HG03066 (cell line): ENCODE data around the gene MROH2A.

ENCODE experiments used
- ATAC-seq: cut with Tn5 transposase; IDR thresholded peaks from one replicate; pipeline ENCODE4 v1.9.1; 2021; ENCODE audit warnings: low read depth; ENCODE audit not compliant: unreplicated experiment

MROH2A gene

GRCh38 chr2:233816771-233817170, 38.6 kb downstream of the MROH2A start:
- ATAC-seq, result no peak

GRCh38 chr2:233817361-233817911, 39.3 kb downstream of the MROH2A start:
- ATAC-seq, result no peak

DNA sequence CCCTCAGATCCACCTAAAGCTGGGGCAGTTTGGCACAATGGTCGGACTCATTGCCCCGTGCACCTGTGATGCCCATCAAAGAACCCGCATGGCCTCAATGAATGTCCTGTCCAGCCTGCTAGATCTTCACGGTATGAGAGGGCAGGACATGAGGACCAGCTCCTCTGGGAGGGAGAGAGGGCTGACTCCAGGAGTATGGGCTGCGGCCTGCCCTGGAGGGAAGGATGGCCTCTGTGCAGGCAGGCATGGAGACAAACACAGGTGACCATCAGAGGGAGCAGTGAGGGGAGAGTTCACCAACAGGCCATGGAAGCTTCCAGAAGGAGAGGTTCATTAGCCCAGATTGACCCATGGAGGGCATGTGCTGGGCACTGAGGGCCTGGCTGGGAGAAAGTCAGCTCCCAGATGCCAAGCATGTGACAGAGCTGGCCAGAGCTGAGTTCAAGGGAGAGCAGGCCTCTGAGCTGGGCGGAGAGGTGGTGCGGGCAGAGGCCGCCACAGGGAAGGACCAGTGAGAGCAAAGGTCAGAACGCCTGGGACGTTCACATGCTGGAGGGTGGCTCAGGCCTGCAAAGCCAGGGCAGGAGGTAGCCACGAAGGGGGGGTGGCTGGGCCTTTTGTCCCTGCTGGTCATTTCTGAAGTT, 40.0 kb downstream of the MROH2A start:
- ATAC-seq, result no peak

- no peak for ATAC-seq
Measured at GRCh38 chr2:233818639-233819621, 40.8 kb downstream of the MROH2A start.

DNA sequence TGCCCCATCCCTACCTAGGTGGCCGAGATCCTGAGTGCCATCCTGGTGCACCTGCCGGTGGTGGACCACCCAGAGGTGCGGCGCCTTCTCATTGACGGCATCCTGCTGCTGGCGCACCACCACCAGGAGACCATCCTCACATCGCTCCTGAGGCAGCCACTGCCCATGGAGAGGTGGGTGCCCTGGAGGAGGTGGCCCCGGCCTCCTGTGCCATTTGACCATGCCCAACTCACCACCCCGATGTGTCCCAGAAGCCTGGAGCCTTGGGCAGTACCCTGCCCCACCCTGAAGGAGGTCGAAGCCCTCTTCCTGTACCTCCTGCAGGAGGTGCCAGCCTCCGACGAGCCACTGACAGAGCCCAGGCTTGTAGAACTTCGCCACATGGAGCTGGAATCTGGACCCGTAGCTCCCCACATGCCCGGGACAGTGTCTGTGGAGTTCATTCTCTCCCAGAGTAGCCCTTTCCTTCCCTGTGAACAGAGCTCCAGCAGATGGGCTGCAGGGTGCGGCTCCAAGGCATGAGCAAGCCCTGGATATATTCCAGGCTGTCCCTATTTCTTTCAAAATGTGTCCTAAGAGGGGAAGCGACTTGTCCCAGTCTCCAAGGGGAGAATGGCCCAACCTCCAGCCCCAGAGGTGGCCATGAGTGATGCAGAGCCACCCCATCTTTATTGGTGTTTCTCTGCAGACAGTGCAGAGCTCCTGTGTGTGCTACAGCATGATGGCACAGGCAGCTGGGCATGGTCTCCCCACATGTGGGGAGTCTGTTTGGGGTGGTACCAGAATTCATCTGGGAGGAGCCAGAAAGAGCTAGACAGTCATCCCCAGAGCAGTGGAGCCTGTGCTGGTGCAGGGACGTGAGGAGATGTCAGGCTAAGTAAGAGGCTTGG, 42.0 kb downstream of the MROH2A start:
- ATAC-seq, result no peak

DNA sequence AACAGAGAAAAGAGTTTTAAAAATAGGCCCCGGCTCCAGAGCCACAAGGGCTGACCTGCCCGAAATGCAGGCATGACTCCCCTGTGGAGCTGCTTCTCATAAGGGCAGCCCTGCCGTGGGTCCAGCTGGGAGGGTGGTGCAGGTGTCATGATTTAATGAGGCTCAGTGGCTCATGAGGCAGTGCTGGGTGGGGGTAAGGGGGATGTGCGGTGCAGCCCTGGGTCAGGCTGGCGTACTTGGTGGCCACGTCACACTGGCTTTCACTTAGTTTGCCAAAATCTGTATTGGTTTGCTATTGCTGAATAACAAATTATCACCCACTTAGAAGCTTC, 42.6 kb downstream of the MROH2A start:
- ATAC-seq, result no peak

DNA sequence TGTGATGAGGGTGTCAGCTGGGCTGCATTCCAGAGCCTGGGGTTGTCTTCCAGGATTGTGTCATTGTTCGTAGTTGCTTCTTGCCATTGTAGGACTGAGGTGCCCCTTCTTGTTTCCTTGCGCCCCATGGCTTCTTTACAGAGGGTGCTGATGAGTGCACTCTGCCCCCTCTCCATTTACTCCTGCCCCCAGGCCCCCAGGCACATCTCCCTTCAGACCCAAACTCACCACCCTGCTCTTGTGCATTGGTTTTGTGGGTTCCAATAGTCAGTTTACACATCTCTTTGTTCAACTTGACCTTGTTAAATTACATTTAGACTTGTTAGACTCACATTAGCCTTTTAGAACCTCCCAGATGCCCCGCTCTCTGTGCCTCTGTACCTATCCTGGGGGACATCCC, 43.1 kb downstream of the MROH2A start:
- ATAC-seq, result no peak

GRCh38 chr2:233821709-233822100, 43.6 kb downstream of the MROH2A start:
- ATAC-seq, result no peak

DNA sequence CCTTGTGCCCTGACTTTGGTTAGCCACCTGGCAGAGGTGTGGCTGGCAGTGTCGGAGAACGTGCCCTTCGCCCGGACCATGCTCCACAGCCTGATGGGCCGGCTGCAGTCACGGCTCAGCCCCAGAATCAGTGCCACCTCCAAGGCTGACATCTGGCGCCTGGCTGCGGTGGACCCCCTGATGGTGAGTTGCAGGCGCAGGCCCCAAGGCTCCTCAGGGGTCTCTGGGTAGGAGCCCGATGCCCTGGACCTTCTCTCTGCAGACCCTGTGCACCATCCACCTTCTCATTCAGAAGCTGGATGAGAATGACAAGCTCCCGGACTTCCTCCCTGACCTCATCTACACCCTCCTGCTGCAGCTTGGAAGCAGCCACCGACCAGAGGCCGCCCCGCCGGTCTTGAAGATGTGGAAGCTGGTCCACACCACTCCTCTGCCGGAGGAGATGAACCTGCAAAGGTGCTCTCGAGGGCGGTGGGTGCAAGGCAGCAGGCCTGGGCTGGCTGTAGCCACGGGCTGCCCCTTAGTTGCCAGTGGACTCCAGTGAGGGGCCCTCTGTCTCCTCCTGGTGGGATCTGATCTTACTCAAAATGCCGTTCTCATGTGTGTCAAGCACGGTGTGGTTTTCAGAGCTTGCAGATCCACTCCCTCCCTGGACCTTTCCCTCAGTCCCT, 44.1 kb downstream of the MROH2A start:
- no peak for ATAC-seq

DNA sequence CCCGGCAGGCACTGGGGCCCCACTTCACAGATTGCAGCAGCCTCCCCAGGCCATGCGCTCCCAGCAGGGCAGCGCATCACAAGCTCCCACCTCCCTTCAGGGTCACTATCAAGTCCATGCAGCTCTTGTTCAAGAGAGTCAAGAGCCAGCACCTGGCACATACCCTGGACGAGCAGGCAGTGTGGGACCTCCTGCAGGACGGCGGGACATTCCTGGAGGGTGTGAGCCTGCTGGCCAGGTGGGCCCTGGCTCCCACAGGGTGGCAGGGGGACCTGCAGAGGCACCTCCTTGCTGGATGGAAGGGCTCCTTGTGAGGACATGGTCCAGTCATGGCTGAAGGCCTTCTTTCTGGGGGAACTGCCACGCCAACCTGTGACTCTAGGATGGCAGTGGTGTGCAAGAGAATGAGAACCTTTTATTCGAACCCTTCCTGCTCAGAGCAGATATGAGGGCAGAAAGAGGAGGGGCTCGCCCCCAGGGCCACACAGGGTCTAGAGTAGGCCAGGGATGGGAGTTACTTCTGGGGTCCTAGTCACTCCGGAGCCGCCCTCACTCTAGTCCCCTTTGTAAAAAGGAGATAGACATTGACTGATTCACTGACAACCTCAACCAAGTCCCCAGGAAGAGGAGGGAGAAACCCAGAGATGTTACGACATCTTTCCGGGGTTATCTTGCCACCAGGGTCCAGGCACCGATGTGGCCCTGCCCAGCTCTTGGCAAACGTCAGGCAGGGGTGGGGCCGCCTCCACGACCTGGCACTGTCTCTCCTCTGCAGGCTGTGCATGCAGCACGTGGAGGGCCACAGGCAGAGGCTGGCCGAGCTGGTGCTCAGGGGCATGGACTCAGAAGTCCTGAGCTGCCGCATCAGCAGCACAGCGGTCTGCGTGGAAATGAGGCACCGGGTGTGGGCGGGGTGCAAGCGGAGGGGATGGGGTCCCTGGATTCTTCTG, 44.9 kb downstream of the MROH2A start:
- ATAC-seq, result no peak

GRCh38 chr2:233823731-233824121, 45.6 kb downstream of the MROH2A start:
- no peak for ATAC-seq

DNA sequence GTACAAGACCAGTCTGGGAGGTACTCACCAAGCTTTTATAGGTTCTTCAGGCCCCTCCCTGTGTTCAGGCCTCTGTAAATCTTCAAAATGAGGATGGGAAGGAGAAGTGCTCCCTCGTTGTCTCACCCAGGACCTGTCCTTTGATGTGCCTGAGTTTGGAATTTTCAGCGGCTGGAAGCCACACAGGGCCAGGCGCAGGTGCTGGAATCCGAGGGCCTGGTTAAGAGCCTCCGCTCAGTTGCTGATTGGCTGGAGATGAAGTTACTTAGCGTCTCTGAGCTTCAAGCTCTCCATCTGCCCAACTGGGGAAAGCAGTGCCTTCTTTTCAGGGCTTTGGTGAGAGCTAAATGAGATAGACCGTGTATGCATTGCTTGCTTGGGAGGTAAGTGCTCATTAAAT, 46.2 kb downstream of the MROH2A start:
- ATAC-seq, result no peak

DNA sequence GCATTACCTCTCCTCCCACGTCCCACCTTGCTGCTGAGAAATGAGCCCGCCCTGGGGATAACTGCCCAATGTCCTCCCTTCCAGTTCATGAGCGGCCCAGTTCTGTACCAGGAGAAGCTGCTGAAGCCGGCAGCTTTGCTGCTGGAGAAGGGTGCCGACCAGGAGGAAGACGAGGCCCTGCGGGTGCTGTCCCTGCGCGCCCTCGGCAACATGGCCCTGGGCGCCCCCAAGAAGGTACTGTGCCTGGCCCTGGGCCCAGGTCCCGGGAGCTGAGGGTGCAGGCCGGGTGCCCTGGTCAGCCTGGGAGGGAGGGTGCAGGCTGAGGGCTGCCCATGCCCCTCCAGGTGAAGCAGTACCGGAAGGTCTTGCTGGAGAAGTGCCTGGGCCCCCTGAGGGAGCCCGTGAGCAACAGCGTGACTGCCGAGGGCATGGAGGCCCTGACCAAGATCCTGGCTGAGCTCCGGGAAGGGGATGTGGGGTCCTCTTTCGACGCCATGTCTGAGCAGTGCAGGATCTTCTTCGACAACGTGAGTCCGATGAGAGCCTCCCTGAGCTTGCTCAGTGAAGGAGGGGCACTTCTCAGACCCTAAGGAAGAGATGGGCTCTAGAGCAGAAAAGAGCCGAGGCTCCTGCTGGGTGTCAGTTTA, 50.5 kb downstream of the MROH2A start:
- no peak for ATAC-seq

DNA sequence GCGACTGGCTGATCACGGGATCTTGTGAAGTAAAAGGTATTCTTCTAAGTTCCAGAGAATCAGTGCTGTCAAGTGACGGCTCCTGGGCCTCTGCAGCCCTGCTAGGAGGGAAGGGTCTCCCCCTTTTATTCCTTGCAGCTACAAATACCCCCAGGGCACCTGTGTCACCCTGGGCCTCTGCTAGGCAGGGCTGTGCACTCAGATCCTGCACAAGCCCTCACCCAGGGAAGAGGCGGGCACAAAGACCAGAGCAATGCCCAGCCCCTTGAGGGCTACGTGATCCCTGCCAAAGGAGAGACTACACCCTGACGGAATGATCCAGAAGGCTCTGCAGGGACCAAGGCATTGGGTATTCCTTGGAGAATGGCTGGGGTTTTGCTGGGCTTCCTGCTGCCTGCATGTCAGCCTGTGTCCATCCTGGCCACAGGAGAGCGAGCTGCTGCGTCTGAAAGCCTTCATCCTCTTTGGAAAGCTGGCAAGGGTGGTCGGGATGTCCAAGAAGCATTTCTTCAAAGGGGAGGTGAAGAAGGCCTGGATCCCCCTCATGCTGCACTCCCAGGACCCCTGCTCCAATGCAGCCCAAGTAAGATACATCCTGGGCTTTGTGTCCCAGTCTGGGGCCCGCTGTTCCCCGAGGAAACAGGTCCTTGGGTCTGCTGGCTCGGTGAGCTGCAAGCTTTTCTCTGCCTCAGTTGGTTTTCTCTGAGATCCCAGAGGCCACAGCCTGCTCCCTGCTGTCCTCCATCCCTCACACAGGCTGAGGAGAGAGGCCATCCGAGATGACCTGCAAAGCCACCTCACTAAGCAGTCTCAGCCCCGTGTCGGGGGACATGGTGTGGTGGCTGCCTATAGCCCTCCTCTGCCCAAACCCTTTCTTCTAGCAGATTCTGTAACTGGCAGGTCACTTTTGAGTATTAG, 51.3 kb downstream of the MROH2A start:
- no peak for ATAC-seq

DNA sequence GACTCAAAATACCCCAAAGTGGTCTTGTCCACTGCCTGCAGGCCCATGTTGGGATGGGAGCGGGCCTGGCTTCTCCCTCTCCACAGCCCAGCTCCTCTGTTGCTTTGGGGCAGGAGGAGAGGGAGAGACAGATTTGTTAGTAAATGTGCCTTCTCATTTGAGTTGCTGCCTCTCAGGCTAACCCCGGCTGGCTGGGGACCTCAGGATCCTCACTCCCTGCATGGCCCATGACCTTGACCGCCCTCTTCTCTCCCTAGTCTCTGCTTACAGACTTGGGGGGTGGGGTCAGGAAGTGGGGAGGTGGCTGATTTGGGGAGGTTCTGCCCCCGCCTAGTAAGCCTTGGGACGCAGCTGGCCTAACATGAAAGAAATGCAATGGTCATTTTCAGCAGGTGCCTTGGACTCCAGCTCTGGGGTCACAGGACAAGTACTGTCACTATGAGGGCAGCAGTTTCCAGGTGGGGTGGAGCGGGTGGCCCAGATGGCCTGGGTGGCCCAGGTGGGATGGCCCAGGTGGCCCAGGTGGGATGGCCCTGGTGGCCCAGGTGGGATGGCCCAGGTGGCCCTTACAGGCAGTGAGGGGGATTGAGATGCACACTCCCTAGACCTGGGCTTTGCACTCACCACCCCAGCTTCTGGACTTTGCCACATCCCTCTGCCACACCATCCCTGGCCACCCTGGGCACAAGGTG, 52.1 kb downstream of the MROH2A start:
- ATAC-seq, result no peak

GRCh38 chr2:233831011-233831721, 53.0 kb downstream of the MROH2A start:
- no peak for ATAC-seq
